ENCODE measurements around the gene SNX32. TPM values are rescaled to one million over a fixed set of nuclear protein-coding genes. Genes with fewer than 3 reads are reported as not detected.

The SNX32 gene
- polyA plus RNA-seq, 2 of the 4 experiments (the other 2 are of a cell fraction): 0.08 TPM; not detected in 1

DNA sequence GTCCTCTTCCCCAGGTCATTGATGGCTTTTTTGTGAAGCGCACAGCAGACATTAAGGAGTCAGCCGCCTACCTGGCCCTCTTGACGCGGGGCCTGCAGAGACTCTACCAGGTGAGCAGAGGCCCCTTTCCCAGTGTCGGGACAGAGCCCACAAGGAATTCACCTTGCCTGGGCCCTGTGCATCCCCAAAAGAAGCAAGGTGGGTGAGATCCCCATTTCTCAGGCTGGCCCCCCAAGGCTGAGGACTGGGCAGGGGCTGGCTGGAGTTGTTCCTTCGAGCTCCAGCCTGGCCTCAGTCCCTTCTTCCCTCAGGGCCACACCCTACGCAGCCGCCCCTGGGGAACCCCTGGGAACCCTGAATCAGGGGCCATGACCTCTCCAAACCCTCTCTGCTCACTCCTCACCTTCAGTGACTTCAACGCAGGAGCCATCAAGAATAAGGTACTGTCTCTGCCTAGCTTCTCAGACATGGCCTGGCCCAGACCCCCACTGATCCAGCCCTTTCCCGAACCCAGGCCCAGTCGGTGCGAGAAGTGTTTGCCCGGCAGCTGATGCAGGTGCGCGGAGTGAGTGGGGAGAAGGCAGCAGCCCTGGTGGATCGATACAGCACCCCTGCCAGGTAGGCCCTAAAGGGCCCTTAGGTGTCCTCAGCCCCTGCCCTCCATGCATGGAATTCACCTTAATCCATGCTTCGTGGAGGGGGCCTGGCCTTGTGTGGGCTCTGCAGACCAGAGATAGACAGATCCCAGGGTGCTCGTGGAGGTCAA, 31.1 kb downstream of the SNX32 start:
- WGBS (ENCODE audit: missing lambda C conversion rate): 92% methylated on average over 17 of the region's 18 CpGs
- H3K9me3 ChIP-seq: no peaks in the 10 kb centered on the region
- CTCF ChIA-PET: interaction anchor here (7.6 kb wide), 1 partner anchor 22 kb away, joined by 195 read pairs; the partner anchor contains the start of genes CCDC85B and FIBP
- TF ChIP-seq RARB (CRISPR knock-in tag; IDR thresholded peaks at IDR 0.05) (no peak), HOXB13 (CRISPR knock-in tag; IDR thresholded peaks at IDR 0.05; ENCODE audit: low read depth) (no peak), CBX8 (IDR thresholded peaks at IDR 0.05) (no peak)
- DNase-seq (ENCODE audit: low read depth in 1 of 2, low spot score in 1 of 2) (no peak), FAIRE-seq (no peak), ATAC-seq (no peak)
- no peak overlapping the region for H3K4me3 ChIP-seq
- POLR2A ChIA-PET: no interaction called here
- no peak overlapping the region for H3K4me2 ChIP-seq
- peaks cover 10% of the 10 kb centered on the region for H3K4me1 ChIP-seq
- no peak overlapping the region for H3K27ac ChIP-seq

DNA sequence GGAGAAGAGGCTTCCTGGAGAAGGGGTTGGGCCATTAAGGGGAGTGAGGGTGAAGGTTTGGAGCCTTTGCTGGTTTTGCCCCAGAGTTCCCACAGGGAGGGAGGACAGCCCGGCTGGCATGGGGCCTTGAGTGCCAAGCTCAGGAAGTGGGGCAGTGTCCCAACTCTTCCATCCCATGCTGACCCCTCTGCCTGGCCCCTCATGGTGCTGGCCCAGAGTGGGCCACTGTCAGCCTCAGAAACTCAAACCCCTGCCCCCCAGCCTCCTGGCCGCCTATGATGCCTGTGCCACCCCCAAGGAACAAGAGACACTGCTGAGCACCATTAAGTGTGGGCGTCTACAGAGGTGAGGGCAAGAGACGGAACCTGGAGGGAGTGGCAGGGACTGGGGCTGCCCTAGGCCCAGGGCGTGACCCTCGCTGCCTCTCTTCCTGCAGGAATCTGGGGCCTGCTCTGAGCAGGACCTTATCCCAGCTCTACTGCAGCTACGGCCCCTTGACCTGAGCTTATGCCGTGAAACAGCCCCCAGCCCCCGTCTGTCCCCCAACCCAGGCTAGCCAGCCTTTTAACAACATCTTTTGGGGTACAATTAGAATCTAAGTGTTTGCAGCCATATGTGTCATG, 31.9 kb downstream of the SNX32 start:
- no peak for DNase-seq (ENCODE audit: low read depth in 1 of 2, low spot score in 1 of 2)
- no peak for ATAC-seq
- POLR2A ChIA-PET: interaction anchor here (0.5 kb wide), 1 partner anchor 22 kb away, joined by 4 read pairs; the partner anchor contains the start of gene FIBP
- no peak for TF ChIP-seq FOSL2 (IDR thresholded peaks at IDR 0.05)
- TF ChIP-seq FOSL2 (CRISPR knock-in tag; IDR thresholded peaks at IDR 0.05): no peak
- TF ChIP-seq JUN (IDR thresholded peaks at IDR 0.05): no peak
- no peak for TF ChIP-seq CBX2 (IDR thresholded peaks at IDR 0.05; ENCODE audit: borderline replicate concordance, low read depth)
- no peak for TF ChIP-seq HEYL (CRISPR knock-in tag; IDR thresholded peaks at IDR 0.05)
- TF ChIP-seq, protein P1, sequence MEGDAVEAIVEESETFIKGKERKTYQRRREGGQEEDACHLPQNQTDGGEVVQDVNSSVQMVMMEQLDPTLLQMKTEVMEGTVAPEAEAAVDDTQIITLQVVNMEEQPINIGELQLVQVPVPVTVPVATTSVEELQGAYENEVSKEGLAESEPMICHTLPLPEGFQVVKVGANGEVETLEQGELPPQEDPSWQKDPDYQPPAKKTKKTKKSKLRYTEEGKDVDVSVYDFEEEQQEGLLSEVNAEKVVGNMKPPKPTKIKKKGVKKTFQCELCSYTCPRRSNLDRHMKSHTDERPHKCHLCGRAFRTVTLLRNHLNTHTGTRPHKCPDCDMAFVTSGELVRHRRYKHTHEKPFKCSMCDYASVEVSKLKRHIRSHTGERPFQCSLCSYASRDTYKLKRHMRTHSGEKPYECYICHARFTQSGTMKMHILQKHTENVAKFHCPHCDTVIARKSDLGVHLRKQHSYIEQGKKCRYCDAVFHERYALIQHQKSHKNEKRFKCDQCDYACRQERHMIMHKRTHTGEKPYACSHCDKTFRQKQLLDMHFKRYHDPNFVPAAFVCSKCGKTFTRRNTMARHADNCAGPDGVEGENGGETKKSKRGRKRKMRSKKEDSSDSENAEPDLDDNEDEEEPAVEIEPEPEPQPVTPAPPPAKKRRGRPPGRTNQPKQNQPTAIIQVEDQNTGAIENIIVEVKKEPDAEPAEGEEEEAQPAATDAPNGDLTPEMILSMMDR (IDR thresholded peaks at IDR 0.05): no peak
- TF ChIP-seq BHLHE40 (IDR thresholded peaks at IDR 0.05; ENCODE audit: low read depth, low read length): no peak
- no peak for TF ChIP-seq PHF8 (IDR thresholded peaks at IDR 0.05; ENCODE audit: borderline replicate concordance, low read depth)
- no peak for TF ChIP-seq EHMT2 (IDR thresholded peaks at IDR 0.05; ENCODE audit: low read depth)
- no peak for TF ChIP-seq POLR2A (IDR thresholded peaks at IDR 0.05; ENCODE audit: low read length)
- TF ChIP-seq FOSB (CRISPR knock-in tag; IDR thresholded peaks at IDR 0.05): no peak
- Histone ChIP-seq H3K4me1 (peaks cover 10% of the 10 kb centered on the region), H3K27ac (no peak overlapping the region), H3K4me2 (no peak overlapping the region), H3K4me3 (no peak overlapping the region), H3K9me3 (no peaks in the 10 kb centered on the region)
- CTCF ChIA-PET: interaction anchor here (1.3 to 1.9 kb wide), 5 partner anchors 14 to 154 kb away, joined by 4 to 15 read pairs (median 5); partner anchors contain the start of genes CCDC85B, FIBP and KAT5
- no peak for FAIRE-seq
- WGBS (ENCODE audit: missing lambda C conversion rate): 90% methylated on average over 9 of the region's 9 CpGs

DNA sequence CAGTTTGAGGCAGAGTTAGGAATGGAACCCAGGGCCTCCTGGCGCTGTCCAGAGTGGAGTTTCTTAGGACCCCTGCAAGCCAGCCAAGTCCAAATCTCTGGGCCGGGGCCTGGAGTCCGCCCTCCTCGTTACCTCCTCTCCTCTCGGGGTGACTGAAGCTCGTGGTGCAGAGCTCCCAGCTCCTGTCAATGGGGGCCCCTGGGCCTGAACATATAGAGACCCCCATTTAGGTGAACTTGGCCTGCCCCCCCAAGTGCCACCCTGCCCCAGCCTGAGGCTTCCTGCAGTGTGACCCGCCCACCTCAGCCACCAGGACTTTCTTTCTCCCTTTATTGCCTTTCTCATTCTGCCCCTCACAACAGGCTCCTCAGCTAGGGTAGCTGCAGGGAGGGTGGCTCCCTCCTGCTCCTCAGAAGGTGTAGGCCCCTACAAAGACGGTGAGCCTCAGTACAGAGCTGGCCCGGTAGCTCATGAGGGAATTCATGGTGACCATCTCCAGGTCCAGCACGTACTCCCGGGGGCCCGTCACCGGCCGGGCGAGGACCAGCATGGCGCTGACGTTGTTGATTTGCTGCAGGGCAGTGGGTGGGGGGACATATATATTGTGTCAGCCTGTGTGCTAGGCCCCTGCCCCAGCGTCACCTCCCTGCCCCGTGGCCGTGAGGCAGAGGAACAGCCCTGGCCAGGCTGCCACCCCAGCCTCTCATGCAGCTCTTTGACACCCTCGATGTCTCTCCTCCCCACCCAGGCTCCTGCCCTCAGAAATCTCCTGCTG, 32.9 kb downstream of the SNX32 start:
- no peaks in the 10 kb centered on the region for H3K9me3 ChIP-seq
- H3K4me2 ChIP-seq: no peak overlapping the region
- CTCF ChIA-PET: interaction anchor here (0.9 to 5.9 kb wide), 8 partner anchors 6 to 155 kb away, joined by 3 to 78 read pairs (median 4); partner anchors contain the start of genes CCDC85B, CFL1, FIBP and KAT5
- ATAC-seq (no peak), FAIRE-seq (no peak), DNase-seq (ENCODE audit: low read depth in 1 of 2, low spot score in 1 of 2) (no peak)
- TF ChIP-seq POLR2AphosphoS2 (conservative IDR thresholded peaks at IDR 0.05; ENCODE audit: low read length) (no peak), KDM5A (IDR thresholded peaks at IDR 0.05) (no peak), ZNF302 (CRISPR knock-in tag; IDR thresholded peaks at IDR 0.05) (no peak), HDAC2 (IDR thresholded peaks at IDR 0.05) (no peak), HOXB5 (CRISPR knock-in tag; IDR thresholded peaks at IDR 0.05) (no peak), NFE2L2 (conservative IDR thresholded peaks at IDR 0.05; ENCODE audit: low read length) (no peak), CEBPB (IDR thresholded peaks at IDR 0.05) (no peak), MAFK (IDR thresholded peaks at IDR 0.05; ENCODE audit: partially characterized antibody) (no peak), TP53 (CRISPR knock-in tag; IDR thresholded peaks at IDR 0.05) (no peak), EHMT2 (IDR thresholded peaks at IDR 0.05; ENCODE audit: low read depth) (no peak), FOSB (CRISPR knock-in tag; IDR thresholded peaks at IDR 0.05) (no peak), CBX8 (IDR thresholded peaks at IDR 0.05) (no peak), MYC (IDR thresholded peaks at IDR 0.05; ENCODE audit: borderline replicate concordance, low read length) (no peak), EP300 (IDR thresholded peaks at IDR 0.05) (no peak), FOSL2 (IDR thresholded peaks at IDR 0.05) (no peak), FOSL2 (CRISPR knock-in tag; IDR thresholded peaks at IDR 0.05) (no peak), HOXA7 (CRISPR knock-in tag; IDR thresholded peaks at IDR 0.05) (no peak), JUN (IDR thresholded peaks at IDR 0.05) (no peak)
- no peak overlapping the region for H3K27ac ChIP-seq
- POLR2A ChIA-PET: interaction anchor here (1.1 kb wide), 1 partner anchor 8 kb away, joined by 4 read pairs; the partner anchor contains the start of gene CFL1
- peaks cover 7% of the 10 kb centered on the region for H3K4me1 ChIP-seq
- 96% methylated on average over 21 of the region's 21 CpGs for WGBS (ENCODE audit: missing lambda C conversion rate)
- H3K4me3 ChIP-seq: no peak overlapping the region
